Common myeloid progenitor, CD34-positive (primary cell): ENCODE results near the gene ADAM30.

Experiments
- CTCF ChIA-PET: fragments of 350-600 bp; sonication (Branson Sonifier 250); formaldehyde crosslinking; loops from one replicate; lab custom pipeline; 2021; ENCODE audit warnings: antibody characterized with exemption; lab: Charles Lee
- POLR2A ChIA-PET: fragments of 350-600 bp; sonication (Branson Sonifier 250); formaldehyde crosslinking; loops from one replicate; lab custom pipeline; 2021; ENCODE audit warnings: antibody characterized with exemption; lab: Charles Lee
- DNase-seq, 3 donors: peaks; one replicate each; pipeline versions ENCODE4 v3.0.0 to v3.0.0-alpha.2; 2013
- H3K27ac ChIP-seq, 2 experiments: 1 replicate in 1 of 2; 2 replicates in 1 of 2; pipeline ENCODE4 v1.7.0; 2013; ENCODE audit warnings: inconsistent platforms in 2 of 2, low read length in 2 of 2, mild to moderate bottlenecking in 2 of 2, low read depth in 1 of 2, moderate library complexity in 1 of 2; ENCODE audit not compliant: severe bottlenecking in 2 of 2, insufficient read depth in 1 of 2, poor library complexity in 1 of 2
- H3K27me3 ChIP-seq, 5 experiments: replicated peaks in 2 of 5; 1 replicate in 3 of 5; 2 replicates in 2 of 5; pipeline versions ENCODE4 v1.6.1 to v1.7.0; 2013; ENCODE audit warnings: low read length in 4 of 5, mild to moderate bottlenecking in 2 of 5, moderate library complexity in 2 of 5, inconsistent platforms in 1 of 5; ENCODE audit not compliant: insufficient read depth in 5 of 5, control insufficient read depth in 4 of 5
- H3K36me3 ChIP-seq, 4 experiments: 1 replicate in 2 of 4; 2 replicates in 2 of 4; pipeline versions ENCODE4 v1.6.1 to v1.7.0; 2013; ENCODE audit warnings: low read length in 3 of 4, control low read depth in 1 of 4, mild to moderate bottlenecking in 1 of 4; ENCODE audit not compliant: control insufficient read depth in 4 of 4, insufficient read depth in 4 of 4
- H3K4me1 ChIP-seq, 4 experiments: 1 replicate in 3 of 4; 2 replicates in 1 of 4; pipeline versions ENCODE4 v1.6.1 to v1.7.1; 2013; ENCODE audit warnings: low read length in 3 of 4, mild to moderate bottlenecking in 3 of 4, control low read depth in 1 of 4, inconsistent platforms in 1 of 4, moderate library complexity in 1 of 4; ENCODE audit not compliant: control insufficient read depth in 4 of 4, insufficient read depth in 4 of 4; ENCODE audit errors: control extremely low read depth in 1 of 4
- H3K4me3 ChIP-seq, 7 experiments: 1 replicate in 4 of 7; 2 replicates in 3 of 7; pipeline versions ENCODE4 v1.5.1 to v1.7.0; 2013; ENCODE audit warnings: mild to moderate bottlenecking in 7 of 7, low read length in 6 of 7, moderate library complexity in 6 of 7, inconsistent platforms in 2 of 7, low read depth in 2 of 7, control low read depth in 1 of 7; ENCODE audit not compliant: insufficient read depth in 4 of 7, control insufficient read depth in 1 of 7; ENCODE audit errors: extremely low read depth in 1 of 7
- H3K9me3 ChIP-seq, 5 experiments: 1 replicate in 4 of 5; 2 replicates in 1 of 5; pipeline versions ENCODE4 v1.6.1 to v1.7.1; 2013; ENCODE audit warnings: low read length in 4 of 5, mild to moderate bottlenecking in 2 of 5, inconsistent platforms in 1 of 5, low read depth in 1 of 5, moderate library complexity in 1 of 5; ENCODE audit not compliant: control insufficient read depth in 4 of 5, insufficient read depth in 2 of 5; ENCODE audit errors: control extremely low read depth in 1 of 5
- WGBS: methylation state at CpG from one replicate; pipeline ENCODE4 v1.1.5; 2013; ENCODE audit not compliant: insufficient coverage; 5-methylcytosine and 5-hydroxymethylcytosine counted together

Gene ADAM30

DNA sequence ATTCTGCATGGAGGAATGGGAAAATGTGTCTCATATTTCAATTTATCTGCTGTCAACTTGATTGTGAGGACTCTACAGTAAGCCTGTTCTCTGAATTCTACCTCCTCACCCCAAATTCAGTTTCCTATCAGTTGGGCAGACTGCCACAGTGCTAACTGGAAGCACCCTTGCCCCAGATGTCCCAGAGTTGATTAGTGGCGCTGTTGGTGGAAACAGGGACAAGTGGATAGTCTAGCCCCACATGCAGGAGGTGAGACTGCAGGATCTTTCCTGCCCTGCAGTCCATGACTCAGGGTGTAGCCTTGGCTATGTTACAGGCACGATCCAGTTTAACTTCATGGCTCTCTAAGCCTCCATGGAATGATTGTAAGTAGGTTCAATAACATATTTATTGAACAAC is 22.1 kb downstream of the ADAM30 start:
- CTCF ChIA-PET = interaction anchor here (0.7 to 1.7 kb wide), 4 partner anchors 9 to 94 kb away, joined by 3 to 4 read pairs (median 4); no protein-coding TSS in a partner anchor

GRCh38 chr1:119873135-119874015 is 22.9 kb downstream of the ADAM30 start:
- Histone ChIP-seq H3K27ac (no peak overlapping the region), H3K36me3 (no peaks in the 10 kb centered on the region), H3K9me3 (no peaks in the 10 kb centered on the region), H3K27me3 (no peaks in the 10 kb centered on the region), H3K4me1 (peaks cover 0 to 4% (median 0%) of the 10 kb centered on the region in 4 experiments), H3K4me3 (no peak overlapping the region)
- 75% methylated on average over 2 of the region's 4 CpGs for WGBS
- POLR2A ChIA-PET = no interaction called here
- peak in 2 of 3 donors; percentile 41 to 47 for DNase-seq
- CTCF ChIA-PET = interaction anchor here (0.7 to 1.7 kb wide), 6 partner anchors 8 to 95 kb away, joined by 3 to 4 read pairs (median 3); no protein-coding TSS in a partner anchor

More for the DNA sequence above, 22.1 kb downstream of the ADAM30 start:
- Histone ChIP-seq H3K36me3 (no peaks in the 10 kb centered on the region), H3K4me1 (peaks cover 0 to 4% (median 0%) of the 10 kb centered on the region in 4 experiments), H3K9me3 (no peaks in the 10 kb centered on the region), H3K27me3 (no peaks in the 10 kb centered on the region), H3K4me3 (no peak overlapping the region), H3K27ac (no peak overlapping the region)
- POLR2A ChIA-PET = no interaction called here
- WGBS = 90% methylated on average over 1 of the region's 2 CpGs
- peak in 2 of 3 donors; percentile 28 to 37 for DNase-seq

DNA sequence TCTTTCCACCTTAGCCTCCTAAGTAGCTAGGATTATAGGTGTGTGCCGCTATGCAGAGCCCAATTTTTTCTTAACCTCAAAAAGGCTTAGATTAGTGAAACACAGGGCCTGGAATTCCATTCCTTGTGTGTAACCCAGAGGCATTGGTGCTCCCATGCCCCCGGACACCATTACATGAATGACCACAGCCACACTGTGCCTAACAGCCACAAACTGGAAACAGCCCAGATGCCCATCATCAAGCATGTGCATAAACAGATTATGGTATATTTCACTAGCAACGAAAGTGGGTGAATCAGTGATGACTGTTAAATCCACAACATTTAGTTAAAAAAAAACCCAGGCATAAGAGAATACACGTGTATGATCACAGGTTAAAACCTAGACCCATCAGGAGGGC is 24.4 kb downstream of the ADAM30 start:
- H3K4me3 ChIP-seq = no peak overlapping the region
- H3K4me1 ChIP-seq = peaks cover 0 to 4% (median 0%) of the 10 kb centered on the region in 4 experiments
- CTCF ChIA-PET = interaction anchor here (0.7 to 4.1 kb wide), 8 partner anchors 11 to 76 kb away, joined by 3 to 30 read pairs (median 6); no protein-coding TSS in a partner anchor
- H3K27ac ChIP-seq = no peak overlapping the region
- H3K27me3 ChIP-seq = no peaks in the 10 kb centered on the region
- H3K36me3 ChIP-seq = no peaks in the 10 kb centered on the region
- no peaks in the 10 kb centered on the region for H3K9me3 ChIP-seq
- POLR2A ChIA-PET = no interaction called here
- no peak for DNase-seq
- 100% methylated on average over 2 of the region's 4 CpGs for WGBS

DNA sequence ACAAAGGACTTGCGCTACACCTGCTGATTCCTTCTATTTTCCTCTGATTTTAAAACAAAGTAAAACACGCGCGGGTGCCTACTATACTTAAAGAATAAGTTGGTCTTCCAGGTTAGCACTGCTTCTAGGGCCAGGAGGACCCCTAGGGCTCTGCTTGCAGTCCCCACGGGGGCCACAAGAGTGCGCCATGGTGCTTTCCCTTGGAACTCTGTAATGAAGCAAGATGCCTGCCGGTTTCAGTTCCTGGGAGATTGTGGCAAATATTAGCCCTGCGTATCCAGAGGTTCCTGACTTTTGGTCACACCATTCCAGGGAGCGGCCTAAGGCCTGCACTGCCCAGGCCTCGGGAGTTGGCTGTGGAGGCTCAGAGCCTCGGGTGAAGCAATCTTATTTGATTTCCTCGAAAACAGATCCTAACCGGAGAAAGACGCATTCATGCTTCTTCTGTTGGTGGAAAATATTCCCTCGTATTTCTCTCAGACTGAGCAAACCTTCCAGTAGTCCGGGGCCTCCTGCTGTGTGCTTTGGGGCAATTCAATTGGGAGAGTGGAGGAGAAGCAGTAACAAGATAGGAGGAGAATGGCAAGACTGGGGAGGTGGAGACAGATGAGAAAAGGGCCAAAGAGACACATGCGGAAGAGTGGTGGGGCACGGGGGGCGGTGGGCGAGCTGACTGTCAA is 25.3 kb downstream of the ADAM30 start:
- no peaks in the 10 kb centered on the region for H3K27me3 ChIP-seq
- peak; percentile 74 to 84 (median 75) for DNase-seq
- WGBS = 45% methylated on average over 18 of the region's 20 CpGs
- no peaks in the 10 kb centered on the region for H3K9me3 ChIP-seq
- H3K4me1 ChIP-seq = peaks cover 0 to 4% (median 0%) of the 10 kb centered on the region in 4 experiments
- H3K36me3 ChIP-seq = no peaks in the 10 kb centered on the region
- ChIA-PET CTCF (interaction anchor here (0.7 to 4.1 kb wide), 13 partner anchors 8 to 97 kb away, joined by 3 to 30 read pairs (median 7); no protein-coding TSS in a partner anchor), POLR2A (no interaction called here)
- no peak overlapping the region for H3K27ac ChIP-seq
- peak overlapping the region in 3 of 7 experiments; percentile 16 to 62 (median 41) for H3K4me3 ChIP-seq

DNA sequence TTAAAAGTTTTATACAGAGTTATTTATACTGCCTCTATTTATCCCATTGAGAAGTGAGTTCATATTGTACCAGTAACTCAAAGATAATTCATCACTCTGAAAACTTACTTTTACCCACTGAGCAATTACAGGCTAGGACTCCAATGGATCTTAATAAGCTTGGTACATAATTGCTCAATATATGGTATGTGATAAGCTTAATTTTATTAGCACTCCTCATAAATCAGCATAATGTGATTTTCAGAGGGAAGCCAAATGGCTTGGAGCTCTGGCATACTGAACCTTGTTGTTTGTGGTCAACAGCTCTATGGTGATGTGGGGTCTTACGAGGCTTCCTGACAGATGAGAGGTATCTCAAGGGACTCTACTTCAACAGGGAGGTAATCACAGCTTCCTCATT is 26.3 kb downstream of the ADAM30 start:
- ChIA-PET CTCF (interaction anchor here (0.9 to 4.1 kb wide), 14 partner anchors 9 to 98 kb away, joined by 3 to 30 read pairs (median 5); no protein-coding TSS in a partner anchor), POLR2A (no interaction called here)
- Histone ChIP-seq H3K27ac (no peak overlapping the region), H3K4me3 (no peak overlapping the region), H3K4me1 (peaks cover 0 to 4% (median 0%) of the 10 kb centered on the region in 4 experiments), H3K9me3 (no peaks in the 10 kb centered on the region), H3K27me3 (no peaks in the 10 kb centered on the region), H3K36me3 (no peaks in the 10 kb centered on the region)
- WGBS = no CpG with 5 or more reads among the region's 1 CpG
- no peak for DNase-seq

DNA sequence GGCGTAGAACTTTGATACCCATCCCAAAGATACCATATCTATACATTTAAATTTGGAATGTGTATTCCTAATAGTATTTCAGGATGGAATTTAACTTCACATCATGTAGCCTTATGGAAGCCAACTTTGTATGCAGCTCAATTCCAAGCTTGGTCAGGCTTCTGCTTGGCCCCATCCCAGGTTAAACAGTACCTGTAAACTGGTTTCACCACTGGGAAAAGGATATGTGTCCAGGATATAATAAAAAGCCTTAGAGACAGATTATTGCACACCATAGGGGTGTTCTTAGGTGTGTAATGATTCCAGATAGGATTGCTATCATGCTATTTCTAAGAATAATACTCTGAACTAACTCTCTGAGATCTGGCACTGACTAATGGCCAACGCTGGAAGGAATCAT is 28.1 kb downstream of the ADAM30 start:
- H3K4me1 ChIP-seq = peaks cover 0 to 4% (median 0%) of the 10 kb centered on the region in 4 experiments

More for the DNA sequence above, 28.1 kb downstream of the ADAM30 start:
- no peaks in the 10 kb centered on the region for H3K9me3 ChIP-seq
- whole genome bisulfite sequencing = 100% methylated on average over 1 of the region's 2 CpGs
- ChIA-PET CTCF (interaction anchor here (0.8 to 4.0 kb wide), 4 partner anchors 10 to 60 kb away, joined by 3 to 21 read pairs (median 4); no protein-coding TSS in a partner anchor), POLR2A (no interaction called here)
- H3K27me3 ChIP-seq = no peaks in the 10 kb centered on the region
- no peaks in the 10 kb centered on the region for H3K36me3 ChIP-seq
- H3K4me3 ChIP-seq = no peak overlapping the region
- DNase-seq = no peak
- no peak overlapping the region for H3K27ac ChIP-seq
